Left lung (tissue), 10 donors: Measurements from ENCODE around the gene ALPK3. TPM values are rescaled to one million over a fixed set of nuclear protein-coding genes. Genes with fewer than 3 reads are reported as not detected.
"Not testable (repeated sequence)": the region's sequence is repeated elsewhere in the genome, so short reads cannot be mapped to it uniquely, and the experiment has no call there.

Experiments used
- ATAC-seq: fragments of 200-7000 bp; cut with Tn5 transposase; one replicate; pipeline ENCODE4 v1.9.1; 2020; ENCODE audit warnings: moderate library complexity
- DNase-seq, 4 donors: peaks; one replicate each; pipeline ENCODE4 v3.0.0-alpha.2; 2013 to 2020
- H3K27ac ChIP-seq, 2 donors: fragments of 200-600 bp; sonication (generic) in 1 of 2; one replicate each; pipeline versions ENCODE4 v1.5.0 to v1.8.0; 2020 to 2021
- H3K27me3 ChIP-seq, 2 donors: fragments of 200-600 bp; sonication (generic) in 1 of 2; one replicate each; pipeline versions ENCODE4 v1.5.0 to v1.8.0; 2020 to 2021
- H3K36me3 ChIP-seq, 2 donors: fragments of 200-600 bp; sonication (generic) in 1 of 2; one replicate each; pipeline versions ENCODE4 v1.5.0 to v1.8.0; 2020 to 2021
- H3K4me1 ChIP-seq, 2 donors: fragments of 200-600 bp; one replicate each; pipeline ENCODE4 v1.8.0; 2021
- H3K4me3 ChIP-seq, 2 donors: fragments of 200-600 bp; sonication (generic) in 1 of 2; one replicate each; pipeline versions ENCODE4 v1.5.0 to v1.8.0; 2020 to 2021; ENCODE audit warnings: mild to moderate bottlenecking in 1 of 2
- H3K9me3 ChIP-seq, 2 donors: fragments of 200-600 bp; sonication (generic) in 1 of 2; one replicate each; pipeline versions ENCODE4 v1.5.0 to v1.8.0; 2020 to 2021
- intact Hi-C, 2 donors: fragments of 100-400 bp; cut with DNase I; formaldehyde crosslinking; loops; one replicate each; pipeline versions ENCODE4 v1.11.2 to v1.14.2; 2022
- polyA plus RNA-seq, 6 donors: library from polyadenylated mRNA; unstranded; fragments of 120-200 nt; gene quantifications; one replicate each; pipeline ENCODE4 v1.2.1, GENCODE V29; 2013; ENCODE audit not compliant: insufficient read length in 6 of 6
- total RNA-seq, 2 donors: library from RNA; stranded (reverse); fragmentation: NEBNext Ultra II Directional; extraction: Animal tissue kit (Norgen Biotek cat#: 25700); gene quantifications; one replicate each; pipeline ENCODE4 v1.2.1, GENCODE V29; 2021
- TF ChIP-seq, protein P1 (sequence below), 2 donors: fragments of 200-600 bp; sonication (generic) in 1 of 2; IDR thresholded peaks; one replicate each; pipeline versions ENCODE4 v1.5.0 to v1.8.0; 2021; ENCODE audit warnings: antibody characterized with exemption in 2 of 2
- donor health status: DM: no; HTN: yes; CAD: no.
- donor health status: DM: no; HTN: no; CAD: no.

Gene ALPK3
- total and polyA plus RNA-seq, 8 donors, result 6.9 to 23.4 (median 18.3) TPM

DNA sequence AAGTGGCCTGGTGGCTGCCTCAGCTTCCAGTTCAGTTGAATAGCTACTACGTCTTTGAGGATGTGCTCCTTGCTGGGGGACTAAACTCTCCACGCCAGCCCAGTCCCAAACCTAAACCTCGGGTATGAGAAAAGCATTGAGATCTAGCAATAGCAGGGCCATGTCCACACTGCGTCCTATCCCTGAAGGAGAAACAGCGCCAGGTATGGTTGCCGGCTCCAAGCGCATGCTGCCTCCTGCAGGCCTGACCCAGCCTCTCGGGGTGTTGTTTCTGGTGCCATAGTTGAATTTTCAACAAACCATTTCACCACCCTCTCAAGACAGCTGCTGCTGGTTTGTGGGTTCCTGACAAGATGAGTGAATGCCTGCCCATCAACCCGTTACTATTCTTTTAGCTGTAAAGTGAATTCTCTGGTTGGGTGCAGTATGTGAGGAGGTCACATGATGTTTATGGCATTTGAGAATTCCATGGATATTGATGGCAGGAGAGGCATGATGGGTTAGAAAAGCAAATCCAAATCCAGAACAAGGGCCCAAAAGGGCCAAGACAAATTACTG lies 54.4 kb downstream of the ALPK3 start:
- ATAC-seq, result no peak
- TF ChIP-seq, protein P1, sequence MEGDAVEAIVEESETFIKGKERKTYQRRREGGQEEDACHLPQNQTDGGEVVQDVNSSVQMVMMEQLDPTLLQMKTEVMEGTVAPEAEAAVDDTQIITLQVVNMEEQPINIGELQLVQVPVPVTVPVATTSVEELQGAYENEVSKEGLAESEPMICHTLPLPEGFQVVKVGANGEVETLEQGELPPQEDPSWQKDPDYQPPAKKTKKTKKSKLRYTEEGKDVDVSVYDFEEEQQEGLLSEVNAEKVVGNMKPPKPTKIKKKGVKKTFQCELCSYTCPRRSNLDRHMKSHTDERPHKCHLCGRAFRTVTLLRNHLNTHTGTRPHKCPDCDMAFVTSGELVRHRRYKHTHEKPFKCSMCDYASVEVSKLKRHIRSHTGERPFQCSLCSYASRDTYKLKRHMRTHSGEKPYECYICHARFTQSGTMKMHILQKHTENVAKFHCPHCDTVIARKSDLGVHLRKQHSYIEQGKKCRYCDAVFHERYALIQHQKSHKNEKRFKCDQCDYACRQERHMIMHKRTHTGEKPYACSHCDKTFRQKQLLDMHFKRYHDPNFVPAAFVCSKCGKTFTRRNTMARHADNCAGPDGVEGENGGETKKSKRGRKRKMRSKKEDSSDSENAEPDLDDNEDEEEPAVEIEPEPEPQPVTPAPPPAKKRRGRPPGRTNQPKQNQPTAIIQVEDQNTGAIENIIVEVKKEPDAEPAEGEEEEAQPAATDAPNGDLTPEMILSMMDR (IDR thresholded peaks at IDR 0.05), result no peak
- no peaks in the 10 kb centered on the region for H3K9me3 ChIP-seq
- no peaks in the 10 kb centered on the region for H3K27me3 ChIP-seq
- intact Hi-C loops, result no loop called here
- no peak for DNase-seq
- no peak overlapping the region for H3K27ac ChIP-seq
- H3K4me1 ChIP-seq, result peaks cover 0 to 3% of the 10 kb centered on the region in 2 donors
- peaks cover 0 to 7% of the 10 kb centered on the region in 2 donors for H3K36me3 ChIP-seq
- no peak overlapping the region for H3K4me3 ChIP-seq

DNA sequence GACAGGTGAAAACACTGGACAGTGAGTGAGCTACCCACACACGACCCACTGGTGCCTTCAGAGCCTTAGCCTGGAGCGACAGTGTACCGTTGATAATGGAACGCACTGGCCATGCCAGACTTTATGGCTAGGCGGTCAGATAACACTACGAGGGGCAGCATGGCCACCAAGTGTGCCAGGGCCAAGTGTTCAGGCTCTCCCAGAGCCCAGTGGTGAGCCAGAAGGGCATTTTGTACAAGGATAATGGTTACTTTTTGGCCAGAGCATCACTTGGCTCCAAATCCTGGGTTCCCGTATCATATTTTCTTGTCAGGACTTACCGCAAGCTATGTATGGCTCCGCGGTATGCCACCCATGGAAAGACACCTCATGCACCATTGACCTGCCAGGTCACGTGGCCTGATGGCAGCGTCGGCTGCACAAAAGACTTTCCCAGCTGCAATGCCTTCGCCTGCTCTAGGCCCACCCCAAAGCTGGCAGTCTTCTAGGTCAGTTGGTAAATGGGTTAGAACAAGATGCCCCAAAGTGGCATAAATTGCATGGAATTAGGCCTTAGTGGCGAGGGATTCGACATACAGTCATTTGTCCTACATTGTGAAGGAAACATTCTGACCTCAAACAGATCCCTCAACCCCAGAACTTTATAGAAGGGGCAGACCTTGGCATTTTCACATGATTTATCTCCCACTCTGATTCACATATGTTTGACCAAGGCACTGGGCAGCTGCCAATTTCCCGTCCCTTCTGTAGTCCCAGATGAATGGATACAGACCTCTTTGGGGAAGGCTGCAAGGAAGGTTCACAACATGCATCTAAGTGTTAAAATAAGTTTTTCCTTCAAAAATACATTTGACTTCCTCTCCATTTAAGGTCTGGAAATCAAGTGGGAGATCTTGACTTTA lies 55.1 kb downstream of the ALPK3 start:
- H3K36me3 ChIP-seq, result peaks cover 0 to 7% of the 10 kb centered on the region in 2 donors
- intact Hi-C loops, result no loop called here
- DNase-seq (no peak), ATAC-seq (no peak)
- H3K9me3 ChIP-seq, result no peaks in the 10 kb centered on the region
- no peak overlapping the region for H3K4me3 ChIP-seq
- peaks cover 0 to 3% of the 10 kb centered on the region in 2 donors for H3K4me1 ChIP-seq
- no peaks in the 10 kb centered on the region for H3K27me3 ChIP-seq
- H3K27ac ChIP-seq, result no peak overlapping the region
- TF ChIP-seq, protein P1 (IDR thresholded peaks at IDR 0.05), result no peak

DNA sequence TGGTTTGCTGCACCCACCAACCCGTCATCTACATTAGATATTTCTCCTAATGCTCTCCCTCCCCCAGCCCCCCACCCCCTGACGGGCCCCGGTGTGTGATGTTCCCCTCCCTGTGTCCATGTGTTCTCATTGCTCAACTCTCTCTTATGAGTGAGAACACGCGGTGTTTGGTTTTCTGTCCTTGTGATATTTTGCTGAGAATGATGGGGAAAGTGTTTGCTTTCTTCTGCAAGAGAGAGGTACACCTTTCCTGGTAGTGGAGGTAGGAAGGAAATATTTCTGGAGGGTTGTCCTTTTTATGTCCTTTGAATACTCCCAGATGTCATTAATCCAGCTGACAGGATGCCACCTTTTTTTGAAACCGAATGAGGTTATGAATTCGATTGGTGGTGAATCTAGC lies 56.8 kb downstream of the ALPK3 start:
- Histone ChIP-seq H3K36me3 (no peaks in the 10 kb centered on the region), H3K27ac (no peak overlapping the region), H3K9me3 (no peaks in the 10 kb centered on the region), H3K4me3 (no peak overlapping the region), H3K27me3 (no peaks in the 10 kb centered on the region), H3K4me1 (peaks cover 0 to 3% of the 10 kb centered on the region in 2 donors)
- peak; percentile 43 for ATAC-seq
- intact Hi-C loops, result no loop called here
- no peak for DNase-seq
- TF ChIP-seq, protein P1 (IDR thresholded peaks at IDR 0.05), result no peak

DNA sequence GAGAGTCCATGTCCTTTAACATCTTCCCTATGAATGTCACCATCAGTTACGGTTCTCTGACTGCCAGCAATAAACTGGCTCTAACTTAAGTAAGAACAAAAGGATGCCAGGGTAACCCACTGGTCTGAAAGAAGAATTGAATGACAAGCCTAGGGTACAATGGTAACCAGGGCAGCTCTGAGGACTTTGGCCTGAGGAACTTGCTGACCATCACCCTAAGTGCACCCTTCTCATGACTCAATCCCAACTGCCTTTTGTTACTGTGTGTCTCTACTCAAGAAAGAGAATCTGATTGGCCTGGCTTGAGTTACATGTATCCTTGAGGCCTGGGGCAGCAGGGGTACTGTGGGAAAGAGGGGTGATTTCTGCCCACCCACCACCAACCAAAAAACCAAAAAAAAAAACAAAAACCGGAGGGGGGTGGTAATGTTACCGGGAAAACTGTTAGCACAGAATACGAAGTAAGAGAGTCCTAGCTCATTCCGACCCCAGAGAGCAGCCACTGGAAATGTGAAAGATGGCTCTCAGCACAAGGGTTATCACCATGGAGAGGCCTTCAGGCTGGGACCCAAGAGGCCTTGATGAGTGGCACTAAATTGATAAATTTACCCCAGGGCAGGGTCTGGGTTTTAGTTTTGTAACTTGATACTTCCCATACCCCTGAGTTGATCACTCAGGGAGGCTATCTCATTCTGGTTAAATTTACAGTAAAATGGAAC lies 58.0 kb downstream of the ALPK3 start:
- H3K27ac ChIP-seq, result no peak overlapping the region
- no peak overlapping the region for H3K4me3 ChIP-seq
- peaks cover 0 to 3% of the 10 kb centered on the region in 2 donors for H3K4me1 ChIP-seq
- DNase-seq (no peak), ATAC-seq (no peak)
- intact Hi-C loops, result no loop called here
- no peaks in the 10 kb centered on the region for H3K36me3 ChIP-seq
- H3K27me3 ChIP-seq, result no peaks in the 10 kb centered on the region
- TF ChIP-seq, protein P1 (IDR thresholded peaks at IDR 0.05), result no peak
- no peaks in the 10 kb centered on the region for H3K9me3 ChIP-seq

DNA sequence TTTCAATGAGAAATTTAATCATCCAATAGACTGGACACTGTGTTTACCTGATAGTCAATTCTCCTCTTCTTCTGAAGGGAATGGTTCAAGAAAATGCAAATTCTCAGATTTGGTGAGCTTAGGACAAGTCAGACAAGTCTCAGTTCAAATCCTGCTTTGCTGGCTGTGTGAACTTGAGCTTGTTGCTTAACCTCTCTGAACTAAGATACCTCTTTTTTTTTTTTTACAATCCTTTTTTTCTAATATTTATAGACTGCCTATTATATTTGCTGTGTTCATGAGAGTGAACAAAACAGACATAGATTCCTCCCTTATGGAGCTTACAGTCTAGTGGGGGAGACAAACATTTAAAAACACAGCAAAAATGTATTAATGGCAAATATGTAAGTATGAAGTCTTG lies 59.1 kb downstream of the ALPK3 start:
- intact Hi-C loops, result no loop called here
- Histone ChIP-seq H3K9me3 (no peaks in the 10 kb centered on the region), H3K27ac (no peak overlapping the region), H3K36me3 (no peaks in the 10 kb centered on the region), H3K4me3 (no peak overlapping the region), H3K4me1 (peaks cover 0 to 3% of the 10 kb centered on the region in 2 donors), H3K27me3 (no peaks in the 10 kb centered on the region)
- ATAC-seq (no peak), DNase-seq (no peak)
- TF ChIP-seq, protein P1 (IDR thresholded peaks at IDR 0.05), result no peak

DNA sequence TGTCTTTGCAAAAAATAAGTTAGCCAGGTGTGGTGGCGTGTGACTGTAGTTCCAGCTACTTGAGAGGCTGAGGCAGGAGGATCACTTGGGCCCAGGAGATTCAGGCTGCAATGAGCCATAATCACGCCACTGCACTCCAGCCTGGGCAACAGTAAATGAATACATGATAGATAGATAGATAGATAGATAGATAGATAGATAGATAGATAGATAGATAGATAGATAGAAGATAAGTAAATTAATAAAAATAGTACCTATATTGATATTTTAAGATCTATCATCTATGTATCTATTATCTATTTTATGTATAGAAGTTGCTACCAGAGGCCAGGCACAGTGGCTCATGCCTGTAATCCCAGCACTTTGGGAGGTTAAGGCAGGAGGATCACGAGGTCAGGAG lies 60.5 kb downstream of the ALPK3 start:
- H3K27me3 ChIP-seq, H3K9me3 ChIP-seq, H3K4me1 ChIP-seq, DNase-seq, H3K27ac ChIP-seq, H3K36me3 ChIP-seq, H3K4me3 ChIP-seq, intact Hi-C loops, ATAC-seq: not testable (repeated sequence)
